Activated T-cell treated with anti-CD3 and anti-CD28 coated beads for 48 hours (primary cell): ENCODE data around the gene AICDA.

Experiments
- DNase-seq: peaks from one replicate; pipeline ENCODE4 v3.0.0-alpha.2; 2020; ENCODE audit warnings: low read depth

Gene AICDA

DNA sequence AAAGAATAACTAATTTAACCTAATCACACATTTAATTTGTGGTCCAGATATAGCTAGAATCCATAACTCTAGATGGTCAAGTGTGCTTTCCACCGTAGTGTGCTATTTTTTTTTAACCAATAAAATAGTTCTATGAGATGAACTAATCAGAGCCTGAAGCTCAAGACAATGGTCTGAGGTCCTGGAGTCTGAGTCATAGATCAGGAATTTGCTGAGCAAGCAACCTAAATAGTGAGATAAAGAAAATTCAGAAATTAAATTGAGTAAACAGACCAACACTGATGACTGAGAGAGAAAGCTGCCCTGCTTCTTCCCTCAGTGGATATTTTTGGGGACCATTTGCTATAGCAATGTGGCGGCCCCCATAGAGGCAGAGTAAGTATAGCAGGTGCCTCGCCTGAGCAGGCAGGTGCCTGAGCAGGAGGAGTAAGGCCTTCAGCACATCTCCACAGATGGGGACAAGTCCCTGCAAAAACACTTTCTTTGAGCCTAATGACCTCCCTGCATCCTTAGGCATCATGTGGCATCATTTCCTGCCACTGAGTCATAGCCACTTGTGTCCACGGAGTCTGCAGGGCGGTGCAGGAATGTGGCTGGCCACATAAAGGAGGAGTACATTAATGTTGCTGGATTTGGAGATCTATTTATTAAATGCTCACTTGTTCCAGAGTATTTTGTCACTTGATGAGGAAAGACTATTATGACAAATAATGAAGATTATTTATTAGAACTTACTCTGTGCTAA lies 58.0 kb downstream of the AICDA start:
- DNase-seq: no peak

DNA sequence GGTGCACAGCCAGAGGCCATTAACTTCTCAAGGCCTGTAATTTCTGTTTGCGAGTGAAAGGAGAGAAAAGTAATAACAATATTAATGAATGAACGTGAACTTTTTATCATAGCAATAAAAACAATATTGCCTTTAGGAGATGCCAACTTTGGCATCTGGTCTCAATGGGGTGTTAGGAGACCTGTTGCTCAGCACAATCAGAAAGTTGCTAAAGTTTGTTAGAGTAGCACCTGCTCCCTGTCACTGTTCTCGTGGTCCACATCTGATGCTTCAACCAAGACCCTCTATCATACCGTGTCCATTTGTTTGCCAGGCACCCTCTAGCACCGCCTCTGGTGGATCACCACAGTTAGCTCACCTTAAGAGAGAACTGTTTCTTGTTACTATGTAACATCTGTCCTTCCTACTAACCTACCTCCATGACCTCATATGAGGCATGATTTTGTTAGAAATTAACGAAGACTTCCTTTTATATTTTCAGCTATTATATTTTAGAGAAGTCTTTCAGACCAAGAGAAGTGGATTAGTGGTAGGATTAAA lies 59.5 kb downstream of the AICDA start:
- no peak for DNase-seq
